GM12878 (cell line): Measurements from ENCODE around the gene POLR3E. TPM values are rescaled to one million over a fixed set of nuclear protein-coding genes. Genes with fewer than 3 reads are reported as not detected.

ENCODE experiments used
- ATF7 ChIP-seq: fragments of 450-650 bp; IDR thresholded peaks from 2 replicates; pipeline ENCODE4 v1.6.1; 2016; ENCODE audit warnings: low read depth, mild to moderate bottlenecking
- CHD2 ChIP-seq: IDR thresholded peaks from 2 replicates; pipeline ENCODE4 v1.6.1; 2011; ENCODE audit warnings: low read depth, low read length, improper control_type of control experiment, borderline replicate concordance
- CREM ChIP-seq: IDR thresholded peaks from 2 replicates; pipeline ENCODE4 v1.6.1; 2014; ENCODE audit warnings: antibody characterized with exemption, low read depth
- E2F4 ChIP-seq: IDR thresholded peaks from 2 replicates; pipeline ENCODE4 v1.6.1; 2012; ENCODE audit warnings: low read depth, low read length, improper control_type of control experiment
- ETV6 ChIP-seq, 2 experiments: fragments of 450-650 bp in 1 of 2; IDR thresholded peaks in 1 of 2; conservative IDR thresholded peaks in 1 of 2; 2 replicates each; pipeline ENCODE4 v1.6.1; 2014; ENCODE audit warnings: antibody characterized with exemption in 1 of 2, borderline replicate concordance in 1 of 2, low read depth in 1 of 2, mild to moderate bottlenecking in 1 of 2, moderate library complexity in 1 of 2
- FOXK2 ChIP-seq: fragments of 450-650 bp; IDR thresholded peaks from 2 replicates; pipeline ENCODE4 v1.6.1; 2017; ENCODE audit warnings: mild to moderate bottlenecking, moderate library complexity
- KDM1A ChIP-seq: fragments of 200-600 bp; sonication (generic); IDR thresholded peaks from 2 replicates; pipeline ENCODE4 v1.6.1; 2016; ENCODE audit warnings: borderline replicate concordance
- MEF2A ChIP-seq: IDR thresholded peaks from 2 replicates; pipeline ENCODE4 v1.6.1; 2011; ENCODE audit warnings: low read depth, mild to moderate bottlenecking, low read length, moderate library complexity; ENCODE audit not compliant: insufficient read depth
- MXI1 ChIP-seq: fragments of 150-350 bp; IDR thresholded peaks from 2 replicates; pipeline ENCODE4 v1.6.1; 2011; ENCODE audit warnings: low read depth, mild to moderate bottlenecking, inconsistent platforms, low read length, improper control_type of control experiment
- MYC ChIP-seq: IDR thresholded peaks from 2 replicates; pipeline ENCODE4 v1.6.1; 2011; ENCODE audit warnings: mild to moderate bottlenecking, low read length, moderate library complexity, inconsistent platforms; ENCODE audit not compliant: insufficient read depth, insufficient replicate concordance, insufficient read length, severe bottlenecking
- NFXL1 ChIP-seq: fragments of 450-650 bp; IDR thresholded peaks from 2 replicates; pipeline ENCODE4 v1.6.1; 2017; ENCODE audit warnings: antibody characterized with exemption, mild to moderate bottlenecking, borderline replicate concordance
- NR2C2 ChIP-seq: IDR thresholded peaks from 2 replicates; pipeline ENCODE4 v1.6.1; 2011; ENCODE audit warnings: borderline replicate concordance, low read depth; ENCODE audit not compliant: control insufficient read depth, insufficient read length
- PAX8 ChIP-seq: fragments of 450-650 bp; IDR thresholded peaks from 2 replicates; pipeline ENCODE4 v1.6.1; 2017; ENCODE audit warnings: mild to moderate bottlenecking, moderate library complexity
- RFX5 ChIP-seq: IDR thresholded peaks from 2 replicates; pipeline ENCODE4 v1.6.1; 2011; ENCODE audit warnings: low read depth, low read length, improper control_type of control experiment
- SKIL ChIP-seq: fragments of 450-650 bp; IDR thresholded peaks from 2 replicates; pipeline ENCODE4 v1.6.1; 2017; ENCODE audit warnings: mild to moderate bottlenecking, low read depth, inconsistent platforms; ENCODE audit not compliant: poor library complexity, severe bottlenecking
- SMC3 ChIP-seq: IDR thresholded peaks from 2 replicates; pipeline ENCODE4 v1.6.1; 2011; ENCODE audit warnings: low read length, improper control_type of control experiment, borderline replicate concordance
- SP1 ChIP-seq: IDR thresholded peaks from one replicate; pipeline ENCODE4 v1.6.1; 2011; ENCODE audit warnings: low read depth, low read length
- STAT1 ChIP-seq: fragments of 450-650 bp; conservative IDR thresholded peaks from 2 replicates; pipeline ENCODE4 v1.6.1; 2014; ENCODE audit warnings: antibody characterized with exemption, mild to moderate bottlenecking
- SUPT20H ChIP-seq: IDR thresholded peaks from 2 replicates; pipeline ENCODE4 v1.6.1; 2011; ENCODE audit warnings: low read depth, mild to moderate bottlenecking, low read length, moderate library complexity, borderline replicate concordance; ENCODE audit not compliant: control insufficient read depth
- TCF3 ChIP-seq: IDR thresholded peaks from 2 replicates; pipeline ENCODE4 v1.6.1; 2012; ENCODE audit warnings: low read depth, mild to moderate bottlenecking, low read length, borderline replicate concordance; ENCODE audit not compliant: insufficient read depth
- ZNF622 ChIP-seq: fragments of 450-650 bp; IDR thresholded peaks from 2 replicates; pipeline ENCODE4 v1.6.1; 2017; ENCODE audit warnings: mild to moderate bottlenecking, inconsistent platforms
- ZNF687 ChIP-seq: fragments of 450-650 bp; IDR thresholded peaks from 2 replicates; pipeline ENCODE4 v1.6.1; 2017; ENCODE audit warnings: mild to moderate bottlenecking, moderate library complexity
- polyA plus RNA-seq, 11 experiments: library from polyadenylated mRNA; depleted of rRNA in 4 of 11; unstranded in 6 of 11; stranded (reverse) in 5 of 11; fragments of >200 nt; fragmentation: Nextera tagmentation in 4 of 11; fragmentation: Illumina TruSeq in 1 of 11; extraction: Ambion mirVana in 4 of 11; extraction: Trizol in 1 of 11; gene quantifications; 1 replicate in 1 of 11; 2 replicates in 10 of 11; pipeline versions ENCODE4 v1.2.1 to v1.2.3, GENCODE V29; 2011 to 2016; ENCODE audit warnings: inconsistent platforms in 2 of 11, missing spikeins in 2 of 11, low read depth in 1 of 11
- total RNA-seq, 4 experiments: library from RNA; depleted of rRNA in 3 of 4; stranded (reverse); fragments of >200 nt in 3 of 4; fragmentation: Illumina TruSeq in 1 of 4; extraction: Trizol in 1 of 4; gene quantifications; 2 replicates each; pipeline versions ENCODE4 v1.2.1 to v1.2.3, GENCODE V29; 2013 to 2021

Gene POLR3E
- total and polyA plus RNA-seq, 10 of the 15 experiments (the other 5 are each of a cell fraction or from before 2014, with no cell fraction given) = 11.1 to 79.5 (median 39.7) TPM

GRCh38 chr16:22297871-22298733 lies 893 bp downstream of the POLR3E start (continued):
- peak; percentile 50; the same call in 1 of the 2 replicates for TF ChIP-seq ZNF687
- no peak for TF ChIP-seq SP1
- 0 out of 2 replicates have a peak, but pooled peaks have one; percentile 29 for TF ChIP-seq CHD2
- no peak; a peak in 1 of 4 replicates for TF ChIP-seq ETV6 (conservative IDR thresholded peaks at IDR 0.05 in 1 of 2, IDR thresholded peaks at IDR 0.05 in 1 of 2; ENCODE audit: borderline replicate concordance in 1 of 2, low read depth in 1 of 2)
- TF ChIP-seq CREM = peak; percentile 90
- no peak for TF ChIP-seq SMC3
- no peak for TF ChIP-seq SUPT20H
- TF ChIP-seq FOXK2 = peak; percentile 65; the same call in 1 of the 2 replicates
- no peak for TF ChIP-seq E2F4
- TF ChIP-seq MEF2A = 0 out of 2 replicates have a peak, but pooled peaks have one; percentile 39
- TF ChIP-seq SKIL = peak; percentile 93
- TF ChIP-seq MXI1 = peak; percentile 56; the same call in 1 of the 2 replicates
- TF ChIP-seq STAT1 = peak; percentile 85; the same call in 1 of the 2 replicates
- TF ChIP-seq KDM1A = no peak
- TF ChIP-seq ZNF622 = no peak
- TF ChIP-seq NR2C2 = no peak
- TF ChIP-seq RFX5 = no peak
- 0 out of 2 replicates have a peak, but pooled peaks have one; percentile 74 for TF ChIP-seq TCF3
- TF ChIP-seq ATF7 = peak; percentile 38; the same call in 1 of the 2 replicates
- no peak for TF ChIP-seq PAX8
- no peak for TF ChIP-seq NFXL1
- no peak for TF ChIP-seq MYC
